ENCODE measurements around the gene ATP8B4.

- TF ChIP-seq CTCF (IDR thresholded peaks at IDR 0.05): no peak
- TF ChIP-seq POLR2A (IDR thresholded peaks at IDR 0.05): no peak
Measured at GRCh38 chr15:50044406-50044805, 74.6 kb downstream of the ATP8B4 start.

Data from testis (tissue), 2 donors.